LNCaP clone FGC (cell line): ENCODE data around the gene EHBP1L1.

Experiments used
- DNase-seq: peaks from one replicate; pipeline ENCODE4 v3.0.0-alpha.2; 2011; ENCODE audit warnings: low read depth
- H3K4me3 ChIP-seq: 2 replicates; pipeline ENCODE4 v1.5.1; 2011; ENCODE audit warnings: mild to moderate bottlenecking, low read depth, low read length, control low read depth
- TF ChIP-seq, protein P1 (sequence below): IDR thresholded peaks from 2 replicates; pipeline ENCODE4 v1.5.1; 2012; ENCODE audit warnings: mild to moderate bottlenecking; ENCODE audit not compliant: control insufficient read depth, insufficient read depth; ENCODE audit errors: extremely low read depth

EHBP1L1 gene

DNA sequence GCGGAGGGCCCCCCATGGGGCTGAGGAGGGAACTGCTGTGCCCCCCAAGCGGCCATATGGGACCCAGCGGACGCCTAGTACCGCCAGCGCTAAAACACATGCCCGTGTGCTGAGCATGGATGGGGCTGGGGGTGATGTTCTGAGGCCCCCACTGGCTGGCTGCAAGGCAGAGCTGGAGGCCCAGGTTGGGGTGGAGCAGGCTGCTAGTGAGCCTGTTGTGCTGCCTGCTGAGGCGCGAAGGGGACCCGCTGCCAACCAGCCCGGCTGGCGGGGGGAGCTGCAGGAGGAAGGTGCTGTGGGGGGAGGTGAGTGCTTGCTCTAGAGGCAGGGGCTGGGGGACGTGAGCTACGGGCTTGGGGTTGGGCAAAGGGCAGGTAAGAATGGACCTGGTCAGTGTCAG is 42.9 kb downstream of the EHBP1L1 start:
- H3K4me3 ChIP-seq: no peak overlapping the region
- TF ChIP-seq, protein P1, sequence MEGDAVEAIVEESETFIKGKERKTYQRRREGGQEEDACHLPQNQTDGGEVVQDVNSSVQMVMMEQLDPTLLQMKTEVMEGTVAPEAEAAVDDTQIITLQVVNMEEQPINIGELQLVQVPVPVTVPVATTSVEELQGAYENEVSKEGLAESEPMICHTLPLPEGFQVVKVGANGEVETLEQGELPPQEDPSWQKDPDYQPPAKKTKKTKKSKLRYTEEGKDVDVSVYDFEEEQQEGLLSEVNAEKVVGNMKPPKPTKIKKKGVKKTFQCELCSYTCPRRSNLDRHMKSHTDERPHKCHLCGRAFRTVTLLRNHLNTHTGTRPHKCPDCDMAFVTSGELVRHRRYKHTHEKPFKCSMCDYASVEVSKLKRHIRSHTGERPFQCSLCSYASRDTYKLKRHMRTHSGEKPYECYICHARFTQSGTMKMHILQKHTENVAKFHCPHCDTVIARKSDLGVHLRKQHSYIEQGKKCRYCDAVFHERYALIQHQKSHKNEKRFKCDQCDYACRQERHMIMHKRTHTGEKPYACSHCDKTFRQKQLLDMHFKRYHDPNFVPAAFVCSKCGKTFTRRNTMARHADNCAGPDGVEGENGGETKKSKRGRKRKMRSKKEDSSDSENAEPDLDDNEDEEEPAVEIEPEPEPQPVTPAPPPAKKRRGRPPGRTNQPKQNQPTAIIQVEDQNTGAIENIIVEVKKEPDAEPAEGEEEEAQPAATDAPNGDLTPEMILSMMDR: no peak
- no peak for DNase-seq

DNA sequence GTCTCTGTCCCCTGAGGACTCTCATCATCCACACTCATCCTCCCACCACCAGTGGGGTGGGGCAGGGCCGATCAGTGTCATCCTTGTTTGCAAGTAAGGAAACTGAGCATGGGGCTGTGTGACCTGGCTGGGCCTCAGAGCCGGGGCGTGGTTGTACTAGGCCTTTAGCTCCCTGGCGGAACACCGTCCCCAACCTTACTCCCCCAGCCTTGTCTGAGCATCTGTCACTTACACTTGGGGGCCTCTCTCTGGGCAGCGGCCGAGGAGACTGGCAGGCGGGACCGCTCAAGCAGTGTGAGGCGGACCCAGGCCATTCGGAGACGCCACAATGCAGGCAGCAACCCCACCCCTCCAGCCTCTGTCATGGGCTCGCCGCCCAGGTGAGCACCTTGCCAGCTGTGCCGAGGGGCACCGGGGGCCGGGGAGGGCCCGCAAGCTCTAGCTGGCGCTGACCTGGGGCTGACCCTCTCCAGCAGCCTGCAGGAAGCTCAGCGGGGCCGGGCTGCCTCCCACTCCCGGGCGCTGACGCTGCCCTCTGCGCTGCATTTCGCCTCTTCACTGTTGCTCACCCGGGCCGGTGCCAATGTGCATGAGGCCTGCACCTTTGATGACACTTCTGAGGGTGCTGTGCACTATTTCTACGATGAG is 43.6 kb downstream of the EHBP1L1 start:
- DNase-seq: no peak
- no peak overlapping the region for H3K4me3 ChIP-seq
- TF ChIP-seq, protein P1: no peak

DNA sequence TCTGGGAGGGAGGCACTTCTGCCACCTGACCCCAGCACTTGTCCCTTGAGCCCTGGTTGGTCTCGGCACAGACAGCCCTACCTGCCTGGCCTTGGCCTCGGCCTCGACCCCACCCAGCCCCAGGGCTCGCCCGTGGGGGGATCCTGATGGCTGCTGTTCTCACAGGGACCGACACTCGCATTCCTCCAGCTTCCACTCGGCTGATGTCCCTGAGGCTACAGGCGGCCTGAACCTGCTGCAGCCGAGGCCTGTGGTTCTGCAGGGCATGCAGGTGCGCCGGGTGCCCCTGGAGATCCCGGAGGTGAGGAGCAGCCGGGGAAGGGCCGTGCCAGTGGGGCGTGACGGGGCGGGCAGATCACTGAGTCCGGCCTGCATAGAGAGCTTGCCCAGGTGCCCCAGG is 44.8 kb downstream of the EHBP1L1 start:
- TF ChIP-seq, protein P1: no peak

DNA sequence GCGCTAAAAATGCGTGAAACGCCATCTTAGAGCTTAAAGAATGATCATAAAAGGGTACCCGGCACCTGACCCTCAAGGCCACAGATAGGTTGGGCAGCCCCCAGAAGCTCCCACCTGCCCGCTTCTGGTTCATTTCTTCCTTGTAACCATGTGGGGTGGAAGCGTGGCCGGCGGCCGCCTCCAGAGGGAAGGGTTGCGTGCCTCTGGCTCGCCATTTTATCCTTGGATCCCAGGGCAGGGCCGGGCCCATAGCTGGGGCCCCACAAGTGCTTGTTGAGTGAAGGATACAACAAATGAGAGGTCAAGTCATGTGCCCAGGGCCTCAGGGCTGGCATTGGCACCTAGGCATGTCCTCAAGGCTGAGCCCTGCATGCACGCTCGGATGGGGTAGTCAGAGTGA is 45.6 kb downstream of the EHBP1L1 start:
- H3K4me3 ChIP-seq: no peak overlapping the region
- TF ChIP-seq, protein P1: no peak
- DNase-seq: no peak

More for the DNA sequence above, 44.8 kb downstream of the EHBP1L1 start:
- H3K4me3 ChIP-seq: no peak overlapping the region
- no peak for DNase-seq

DNA sequence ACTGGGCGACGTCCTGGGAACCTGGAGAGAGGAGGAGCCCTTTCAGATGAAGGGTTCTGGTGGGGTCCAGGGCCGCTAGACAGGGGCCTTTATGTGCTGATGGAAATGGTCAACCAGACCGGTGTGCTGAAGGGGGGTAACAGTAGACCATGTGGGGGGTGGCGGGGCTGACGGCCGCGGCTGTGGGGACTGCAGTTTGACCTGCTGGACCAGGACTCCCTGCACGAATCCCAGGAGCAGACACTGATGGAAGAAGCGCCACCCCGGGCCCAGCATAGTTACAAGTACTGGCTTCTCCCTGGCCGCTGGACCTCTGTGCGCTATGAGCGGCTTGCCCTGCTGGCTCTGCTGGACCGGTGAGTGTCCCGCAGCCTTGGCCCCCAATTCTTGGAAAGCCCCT is 46.2 kb downstream of the EHBP1L1 start:
- no peak for DNase-seq
- H3K4me3 ChIP-seq: no peak overlapping the region
- TF ChIP-seq, protein P1: no peak

DNA sequence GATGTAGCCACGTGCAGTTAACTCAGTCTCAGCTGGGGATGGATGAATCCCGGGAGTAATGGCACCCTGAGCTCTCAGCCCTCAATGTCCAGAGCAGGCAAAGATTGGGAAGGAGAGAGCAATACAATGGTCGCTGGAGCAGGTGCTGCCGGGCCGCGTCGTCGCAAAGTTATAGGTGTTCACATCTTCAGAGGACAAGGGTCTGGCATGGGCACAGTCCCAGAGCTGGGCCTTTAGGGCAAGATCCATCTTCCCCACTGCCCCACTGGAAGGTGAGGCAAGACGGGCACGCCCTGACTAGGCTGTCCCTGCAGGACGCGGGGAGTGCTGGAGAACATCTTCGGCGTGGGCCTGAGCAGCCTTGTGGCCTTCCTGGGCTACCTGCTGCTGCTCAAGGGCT is 47.3 kb downstream of the EHBP1L1 start:
- no peak for DNase-seq
- TF ChIP-seq, protein P1: no peak
- no peak overlapping the region for H3K4me3 ChIP-seq
